Measurements from ENCODE around the gene WDFY3.
"Not testable (repeated sequence)": the region's sequence is repeated elsewhere in the genome, so short reads cannot be mapped to it uniquely, and the experiment has no call there.

The WDFY3 gene

GRCh38 chr4:84808332-84808731 is 158.2 kb downstream of the WDFY3 start:
- CTCF ChIA-PET: no interaction called here
- TF ChIP-seq CTCF (conservative IDR thresholded peaks at IDR 0.05; ENCODE audit: low read depth): no peak
- DNase-seq (ENCODE audit: low spot score): no peak
- POLR2A ChIA-PET (ENCODE audit: low non-redundant PET): no interaction called here
- no peak overlapping the region for H3K27ac ChIP-seq

DNA sequence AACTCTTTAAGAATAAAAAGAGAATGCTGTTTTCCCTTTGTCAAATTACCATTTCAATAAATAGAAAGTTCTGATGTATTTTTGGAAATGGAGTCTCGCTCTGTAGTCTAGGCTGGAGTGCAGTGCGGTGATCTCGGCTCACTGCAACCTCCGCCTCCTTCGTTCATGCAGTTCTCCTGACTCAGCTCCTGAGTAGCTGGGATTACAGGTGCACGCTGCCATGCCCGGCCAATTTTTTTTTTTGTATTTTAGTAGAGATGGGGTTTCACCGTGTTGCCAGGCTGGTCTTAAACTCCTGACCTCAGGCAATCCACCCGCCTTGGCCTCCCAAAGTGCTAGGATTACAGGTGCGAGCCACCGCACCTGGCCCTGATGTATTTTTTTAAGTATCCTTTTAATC is 159.9 kb downstream of the WDFY3 start:
- H3K27ac ChIP-seq; POLR2A ChIA-PET (ENCODE audit: low non-redundant PET); DNase-seq (ENCODE audit: low spot score): not testable (repeated sequence)
- CTCF ChIA-PET: interaction anchor here (0.6 kb wide), 1 partner anchor 164 kb away, joined by 3 read pairs; no protein-coding TSS in a partner anchor

DNA sequence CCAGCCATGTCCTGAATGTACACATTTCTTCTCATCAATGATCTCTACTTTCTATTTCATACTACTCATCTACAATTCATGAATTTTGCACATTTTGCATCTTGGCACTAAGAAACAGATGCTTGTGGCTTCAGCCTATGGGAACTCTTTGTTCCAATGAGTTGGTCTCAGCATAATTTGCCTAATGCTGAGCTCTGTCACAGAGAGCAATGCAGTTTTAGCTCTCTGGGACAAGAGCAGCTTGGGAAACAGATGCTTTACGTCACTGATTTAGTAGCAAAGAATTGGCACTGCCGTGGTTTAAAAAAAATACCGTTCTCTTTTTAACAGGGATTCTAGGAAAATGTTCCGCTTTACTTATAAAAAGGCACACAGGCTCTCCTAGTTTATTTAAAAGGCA is 162.4 kb downstream of the WDFY3 start:
- POLR2A ChIA-PET (ENCODE audit: low non-redundant PET): no interaction called here
- no peak for TF ChIP-seq CTCF (conservative IDR thresholded peaks at IDR 0.05; ENCODE audit: low read depth)

DNA sequence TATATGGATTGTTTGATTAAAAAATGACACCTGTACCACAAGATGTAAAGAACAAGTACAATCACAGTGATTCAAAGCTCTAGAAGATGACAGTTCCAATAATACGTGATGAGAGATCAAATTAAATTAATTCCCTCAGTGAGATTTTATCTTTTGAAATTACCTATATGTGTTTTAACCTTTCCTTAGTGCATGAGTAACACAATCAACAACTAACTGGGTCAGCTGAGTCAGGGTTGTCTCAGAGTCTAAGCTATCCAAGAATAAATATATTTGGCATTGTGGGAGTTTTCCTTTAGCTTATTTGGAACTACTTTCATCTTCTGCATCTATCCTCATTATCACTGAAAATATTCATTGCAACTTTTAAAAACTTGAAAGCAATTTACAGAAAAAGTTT is 162.8 kb downstream of the WDFY3 start:
- POLR2A ChIA-PET (ENCODE audit: low non-redundant PET): no interaction called here
- CTCF ChIA-PET: no interaction called here
- no peak for TF ChIP-seq CTCF (conservative IDR thresholded peaks at IDR 0.05; ENCODE audit: low read depth)
- no peak overlapping the region for H3K27ac ChIP-seq
- DNase-seq (ENCODE audit: low spot score): no peak

More for the DNA sequence above, 162.4 kb downstream of the WDFY3 start:
- CTCF ChIA-PET: no interaction called here
- DNase-seq (ENCODE audit: low spot score): no peak
- no peak overlapping the region for H3K27ac ChIP-seq

DNA sequence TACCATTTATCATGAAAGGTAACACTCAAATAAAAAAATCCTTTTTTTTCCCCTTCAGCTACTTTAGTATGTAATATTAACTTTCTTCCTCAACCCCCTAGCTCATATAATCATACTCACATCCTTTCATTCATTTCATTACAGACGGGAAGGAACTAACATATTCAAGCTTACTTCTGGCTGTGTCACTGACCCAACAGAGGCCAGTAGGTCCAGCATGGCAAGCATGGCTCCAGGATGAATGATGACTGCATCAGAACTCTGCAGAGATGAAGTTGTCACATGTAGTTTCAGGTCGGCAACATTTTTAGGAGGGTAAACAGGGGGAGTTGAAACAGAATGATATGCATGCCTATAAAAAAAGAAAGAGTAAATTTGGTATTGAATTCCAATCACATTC is 163.4 kb downstream of the WDFY3 start:
- no peak overlapping the region for H3K27ac ChIP-seq
- DNase-seq (ENCODE audit: low spot score): no peak
- ChIA-PET POLR2A (ENCODE audit: low non-redundant PET) (no interaction called here), CTCF (interaction anchor here (0.6 kb wide), 1 partner anchor 86 kb away, joined by 6 read pairs; no protein-coding TSS in a partner anchor)
- no peak for TF ChIP-seq CTCF (conservative IDR thresholded peaks at IDR 0.05; ENCODE audit: low read depth)

DNA sequence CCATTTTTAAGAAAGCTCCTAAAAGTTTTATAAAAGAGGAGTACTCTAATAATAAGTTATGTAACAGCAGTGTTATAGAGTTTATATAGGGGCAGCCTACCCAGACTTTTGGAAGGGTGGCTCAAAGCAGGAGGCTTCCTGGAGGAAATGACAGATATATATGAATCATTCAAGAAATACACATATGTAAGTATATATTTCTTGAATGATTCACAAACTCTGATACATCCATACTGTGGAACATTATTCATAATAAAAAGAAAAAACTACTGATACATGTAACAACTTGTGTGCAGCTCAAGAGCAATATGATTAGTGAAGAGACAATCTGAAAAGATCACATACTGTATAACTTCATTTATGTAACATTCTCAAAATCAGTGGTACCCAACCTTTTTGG is 166.2 kb downstream of the WDFY3 start:
- CTCF ChIA-PET: no interaction called here
- peak overlapping the region; percentile 73; the same call in 1 of the 2 replicates for H3K27ac ChIP-seq
- DNase-seq (ENCODE audit: low spot score): peak; percentile 60
- no peak for TF ChIP-seq CTCF (conservative IDR thresholded peaks at IDR 0.05; ENCODE audit: low read depth)
- POLR2A ChIA-PET (ENCODE audit: low non-redundant PET): no interaction called here

DNA sequence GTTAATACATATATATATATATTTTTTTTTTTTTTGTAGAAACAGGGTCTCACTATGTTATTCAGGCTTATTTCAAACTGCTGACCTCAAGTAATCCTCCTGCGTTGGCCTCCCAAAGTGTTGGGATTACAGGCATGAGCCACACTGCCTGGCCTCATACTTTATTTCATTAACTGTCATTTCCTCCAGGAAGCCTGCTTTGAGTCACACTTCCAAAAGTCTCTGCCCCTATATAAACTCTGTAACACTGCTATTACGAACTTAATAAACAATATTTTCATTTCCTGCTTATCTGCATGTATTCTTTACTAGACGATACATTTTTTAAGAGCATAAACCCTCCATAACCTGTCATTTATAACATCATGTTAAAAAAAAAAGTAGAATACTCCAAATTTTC is 167.2 kb downstream of the WDFY3 start:
- DNase-seq (ENCODE audit: low spot score): no peak
- CTCF ChIA-PET: no interaction called here
- no peak for TF ChIP-seq CTCF (conservative IDR thresholded peaks at IDR 0.05; ENCODE audit: low read depth)
- H3K27ac ChIP-seq: no peak overlapping the region
- POLR2A ChIA-PET (ENCODE audit: low non-redundant PET): no interaction called here

All from RWPE1 (cell line).